WTC11 (cell line): ENCODE results near the gene ZBTB43. TPM values are rescaled to one million over a fixed set of nuclear protein-coding genes. Genes with fewer than 3 reads are reported as not detected.

ENCODE experiments used
- ATAC-seq: fragments of 200-7000 bp; cut with Tn5 transposase; 2 replicates; pipeline ENCODE4 v1.10.0; 2021; ENCODE audit warnings: mild to moderate bottlenecking, moderate library complexity
- CTCF ChIA-PET: fragments of 300-600 bp; sonication (Branson Sonifier 250); formaldehyde crosslinking; loops from one replicate; lab custom pipeline; 2021; ENCODE audit warnings: antibody characterized with exemption; lab: Charles Lee
- POLR2A ChIA-PET: fragments of 350-600 bp; sonication (Branson Sonifier 250); formaldehyde crosslinking; loops from one replicate; lab custom pipeline; 2021; ENCODE audit warnings: antibody characterized with exemption; lab: Charles Lee
- DNase-seq: peaks from one replicate; pipeline ENCODE4 v3.0.0; 2021; ENCODE audit warnings: low spot score
- H3K27ac Mint-ChIP-seq: 2 replicates; pipeline ENCODE4 v1.8.0; 2021; ENCODE audit warnings: mixed read lengths
- H3K27me3 Mint-ChIP-seq: 2 replicates; pipeline ENCODE4 v1.8.0; 2021; ENCODE audit warnings: low read depth, mild to moderate bottlenecking, moderate library complexity, mixed read lengths
- H3K36me3 Mint-ChIP-seq: 2 replicates; pipeline ENCODE4 v1.8.0; 2021; ENCODE audit warnings: mixed read lengths
- H3K4me1 Mint-ChIP-seq: 2 replicates; pipeline ENCODE4 v1.8.0; 2022; ENCODE audit warnings: mixed read lengths
- H3K4me3 Mint-ChIP-seq: 2 replicates; pipeline ENCODE4 v1.8.0; 2021; ENCODE audit warnings: mild to moderate bottlenecking, moderate library complexity, mixed read lengths
- H3K9me3 Mint-ChIP-seq: 2 replicates; pipeline ENCODE4 v1.8.0; 2021; ENCODE audit warnings: mixed read lengths
- AR ChIP-seq: fragments of 250-450 bp; sonication (Bioruptor Pico); IDR thresholded peaks from 2 replicates; pipeline ENCODE4 v1.9.0; 2021; ENCODE audit warnings: mild to moderate bottlenecking
- ATF1 ChIP-seq: sonication (generic); formaldehyde crosslinking; IDR thresholded peaks from 2 replicates; pipeline ENCODE4 v1.8.1; 2023; ENCODE audit warnings: mild to moderate bottlenecking, moderate library complexity, missing genetic modification reagents
- ESRRA ChIP-seq: sonication (generic); formaldehyde crosslinking; IDR thresholded peaks from 2 replicates; pipeline ENCODE4 v1.8.1; 2022; ENCODE audit warnings: mild to moderate bottlenecking, missing genetic modification reagents, borderline replicate concordance
- IRF1 ChIP-seq: sonication (generic); formaldehyde crosslinking; IDR thresholded peaks from 2 replicates; pipeline ENCODE4 v1.8.0; 2023; ENCODE audit warnings: missing genetic modification reagents
- KAT7 ChIP-seq: sonication (generic); formaldehyde crosslinking; IDR thresholded peaks from 2 replicates; pipeline ENCODE4 v1.8.1; 2023; ENCODE audit warnings: missing genetic modification reagents, mild to moderate bottlenecking, borderline replicate concordance
- NFYB ChIP-seq: sonication (generic); formaldehyde crosslinking; conservative IDR thresholded peaks from 2 replicates; pipeline ENCODE4 v1.8.0; 2022; ENCODE audit warnings: low read depth, missing genetic modification reagents
- STAT6 ChIP-seq: sonication (generic); formaldehyde crosslinking; conservative IDR thresholded peaks from 2 replicates; pipeline ENCODE4 v1.8.1; 2023; ENCODE audit warnings: mild to moderate bottlenecking, low read depth, missing genetic modification reagents, moderate library complexity
- TEAD1 ChIP-seq: sonication (generic); formaldehyde crosslinking; IDR thresholded peaks from 2 replicates; pipeline ENCODE4 v1.8.0; 2022; ENCODE audit warnings: mild to moderate bottlenecking, missing genetic modification reagents
- ZNF138 ChIP-seq: sonication (generic); formaldehyde crosslinking; conservative IDR thresholded peaks from 2 replicates; pipeline ENCODE4 v1.8.1; 2022; ENCODE audit warnings: mild to moderate bottlenecking, moderate library complexity, missing genetic modification reagents
- ZNF416 ChIP-seq: fragments of 250-450 bp; sonication (Bioruptor Pico); IDR thresholded peaks from 2 replicates; pipeline ENCODE4 v1.9.0; 2021; ENCODE audit warnings: mild to moderate bottlenecking, inconsistent platforms
- ZNF423 ChIP-seq: fragments of 250-450 bp; sonication (Bioruptor Pico); IDR thresholded peaks from 2 replicates; pipeline ENCODE4 v2.1.2; 2022; ENCODE audit warnings: mild to moderate bottlenecking, moderate library complexity
- ZNF532 ChIP-seq: fragments of 250-450 bp; sonication (Bioruptor Pico); IDR thresholded peaks from 2 replicates; pipeline ENCODE4 v1.9.0; 2021; ENCODE audit warnings: mild to moderate bottlenecking, borderline replicate concordance
- total RNA-seq: library from RNA; stranded (reverse); gene quantifications from 3 replicates; pipeline ENCODE4 v1.2.3, GENCODE V29; 2021
- TF ChIP-seq, protein P1 (sequence below): sonication (generic); formaldehyde crosslinking; IDR thresholded peaks from 2 replicates; pipeline ENCODE4 v1.8.1; 2022; ENCODE audit warnings: low read depth, missing genetic modification reagents, borderline replicate concordance
- TF ChIP-seq, protein P2 (sequence below): fragments of 250-450 bp; sonication (Bioruptor Pico); conservative IDR thresholded peaks from 2 replicates; pipeline ENCODE4 v1.9.0; 2021; ENCODE audit warnings: mild to moderate bottlenecking
- TF ChIP-seq, protein P3 (sequence below): fragments of 250-450 bp; sonication (Bioruptor Pico); IDR thresholded peaks from 2 replicates; pipeline ENCODE4 v1.9.0; 2021; ENCODE audit warnings: moderate library complexity, mild to moderate bottlenecking, inconsistent platforms, borderline replicate concordance
- TF ChIP-seq, protein P4 (sequence below): sonication (generic); formaldehyde crosslinking; IDR thresholded peaks from 2 replicates; pipeline ENCODE4 v1.8.0; 2022; ENCODE audit warnings: mild to moderate bottlenecking, missing genetic modification reagents

The ZBTB43 gene
- total RNA-seq, 1 experiment from 2014 or later: 23.8 TPM

GRCh38 chr9:126879288-126879687 lies 74.4 kb downstream of the ZBTB43 start:
- DNase-seq (no peak), ATAC-seq (no peak)
- Mint-ChIP-seq H3K27ac (no peak overlapping the region), H3K4me1 (peaks cover 21% of the 10 kb centered on the region), H3K9me3 (no peaks in the 10 kb centered on the region), H3K36me3 (peaks cover 20% of the 10 kb centered on the region), H3K27me3 (no peaks in the 10 kb centered on the region), H3K4me3 (no peak overlapping the region)
- no peak for TF ChIP-seq ESRRA
- TF ChIP-seq KAT7 (CRISPR knock-in tag): no peak
- CTCF ChIA-PET: no interaction called here
- POLR2A ChIA-PET: no interaction called here

DNA sequence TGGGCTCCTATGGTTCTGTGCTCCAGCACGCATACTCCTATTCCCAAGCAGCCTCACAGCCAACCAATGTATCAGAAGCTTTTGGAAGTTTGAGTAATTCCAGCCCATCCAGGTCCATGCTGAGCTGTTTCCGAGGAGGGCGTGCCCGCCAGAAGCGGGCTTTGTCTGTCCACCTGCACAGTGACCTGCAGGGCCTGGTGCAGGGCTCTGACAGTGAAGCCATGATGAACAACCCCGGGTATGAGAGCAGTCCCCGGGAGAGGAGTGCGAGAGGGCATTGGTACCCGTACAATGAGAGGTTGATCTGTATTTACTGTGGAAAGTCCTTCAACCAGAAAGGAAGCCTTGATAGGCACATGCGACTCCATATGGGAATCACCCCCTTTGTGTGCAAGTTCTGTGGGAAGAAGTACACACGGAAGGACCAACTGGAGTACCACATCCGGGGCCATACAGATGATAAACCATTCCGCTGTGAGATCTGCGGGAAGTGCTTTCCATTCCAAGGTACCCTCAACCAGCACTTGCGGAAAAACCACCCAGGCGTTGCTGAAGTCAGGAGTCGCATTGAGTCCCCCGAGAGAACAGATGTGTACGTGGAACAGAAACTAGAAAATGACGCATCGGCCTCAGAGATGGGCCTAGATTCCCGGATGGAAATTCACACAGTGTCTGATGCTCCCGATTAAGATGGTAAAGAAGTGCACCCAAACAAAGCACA lies 75.5 kb downstream of the ZBTB43 start:
- H3K36me3 Mint-ChIP-seq: peaks cover 20% of the 10 kb centered on the region
- POLR2A ChIA-PET: no interaction called here
- peaks cover 20% of the 10 kb centered on the region for H3K4me1 Mint-ChIP-seq
- DNase-seq: no peak
- no peak overlapping the region for H3K4me3 Mint-ChIP-seq
- no peaks in the 10 kb centered on the region for H3K9me3 Mint-ChIP-seq
- no peak for ATAC-seq
- H3K27ac Mint-ChIP-seq: no peak overlapping the region
- CTCF ChIA-PET: no interaction called here
- no peaks in the 10 kb centered on the region for H3K27me3 Mint-ChIP-seq
- TF ChIP-seq, protein P1, sequence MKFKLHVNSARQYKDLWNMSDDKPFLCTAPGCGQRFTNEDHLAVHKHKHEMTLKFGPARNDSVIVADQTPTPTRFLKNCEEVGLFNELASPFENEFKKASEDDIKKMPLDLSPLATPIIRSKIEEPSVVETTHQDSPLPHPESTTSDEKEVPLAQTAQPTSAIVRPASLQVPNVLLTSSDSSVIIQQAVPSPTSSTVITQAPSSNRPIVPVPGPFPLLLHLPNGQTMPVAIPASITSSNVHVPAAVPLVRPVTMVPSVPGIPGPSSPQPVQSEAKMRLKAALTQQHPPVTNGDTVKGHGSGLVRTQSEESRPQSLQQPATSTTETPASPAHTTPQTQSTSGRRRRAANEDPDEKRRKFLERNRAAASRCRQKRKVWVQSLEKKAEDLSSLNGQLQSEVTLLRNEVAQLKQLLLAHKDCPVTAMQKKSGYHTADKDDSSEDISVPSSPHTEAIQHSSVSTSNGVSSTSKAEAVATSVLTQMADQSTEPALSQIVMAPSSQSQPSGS: no peak
- no peak for TF ChIP-seq ATF1
- TF ChIP-seq STAT6 (CRISPR knock-in tag): no peak
- no peak for TF ChIP-seq ZNF532 (CRISPR knock-in tag)
- TF ChIP-seq TEAD1 (CRISPR knock-in tag): no peak
- TF ChIP-seq ZNF423: no peak
- no peak for TF ChIP-seq IRF1 (CRISPR knock-in tag)
- TF ChIP-seq AR (CRISPR knock-in tag): no peak
- TF ChIP-seq, protein P2, sequence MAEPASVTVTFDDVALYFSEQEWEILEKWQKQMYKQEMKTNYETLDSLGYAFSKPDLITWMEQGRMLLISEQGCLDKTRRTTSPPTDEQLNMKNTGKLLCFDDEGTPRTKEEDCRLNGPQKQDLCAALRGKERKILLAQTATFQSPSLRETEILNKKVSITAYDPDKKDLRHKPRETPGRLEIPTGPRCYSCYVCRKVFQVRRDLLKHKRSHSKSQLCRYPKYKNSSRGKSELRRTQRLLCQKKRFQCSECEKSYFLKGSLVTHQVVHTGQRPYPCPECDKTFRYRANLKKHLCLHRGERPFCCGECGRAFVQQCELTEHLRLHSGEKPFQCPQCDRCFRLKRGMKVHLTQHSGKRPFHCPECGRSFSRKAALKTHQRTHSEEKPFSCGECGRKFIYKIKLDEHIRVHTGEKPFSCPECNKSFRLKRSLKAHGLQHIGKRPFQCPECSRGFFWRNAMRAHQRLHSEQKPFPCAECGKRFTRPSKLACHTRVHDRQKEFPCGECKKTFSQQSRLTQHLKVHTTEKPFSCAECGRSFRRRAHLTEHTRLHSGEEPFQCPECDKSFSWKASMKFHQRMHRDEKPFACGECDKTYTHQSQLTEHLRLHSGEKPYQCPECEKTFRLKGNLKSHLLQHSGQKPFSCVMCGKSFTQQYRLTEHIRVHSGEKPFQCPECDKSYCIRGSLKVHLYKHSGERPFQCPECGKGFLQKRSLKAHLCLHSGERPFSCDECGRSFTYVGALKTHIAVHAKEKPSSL (CRISPR knock-in tag): no peak
- no peak for TF ChIP-seq ZNF416 (CRISPR knock-in tag)
- TF ChIP-seq, protein P3, sequence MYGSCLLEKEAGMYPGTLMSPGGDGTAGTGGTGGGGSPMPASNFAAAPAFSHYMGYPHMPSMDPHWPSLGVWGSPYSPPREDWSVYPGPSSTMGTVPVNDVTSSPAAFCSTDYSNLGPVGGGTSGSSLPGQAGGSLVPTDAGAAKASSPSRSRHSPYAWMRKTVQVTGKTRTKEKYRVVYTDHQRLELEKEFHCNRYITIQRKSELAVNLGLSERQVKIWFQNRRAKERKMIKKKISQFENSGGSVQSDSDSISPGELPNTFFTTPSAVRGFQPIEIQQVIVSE (CRISPR knock-in tag): no peak
- TF ChIP-seq ZNF138 (CRISPR knock-in tag): no peak
- TF ChIP-seq, protein P4, sequence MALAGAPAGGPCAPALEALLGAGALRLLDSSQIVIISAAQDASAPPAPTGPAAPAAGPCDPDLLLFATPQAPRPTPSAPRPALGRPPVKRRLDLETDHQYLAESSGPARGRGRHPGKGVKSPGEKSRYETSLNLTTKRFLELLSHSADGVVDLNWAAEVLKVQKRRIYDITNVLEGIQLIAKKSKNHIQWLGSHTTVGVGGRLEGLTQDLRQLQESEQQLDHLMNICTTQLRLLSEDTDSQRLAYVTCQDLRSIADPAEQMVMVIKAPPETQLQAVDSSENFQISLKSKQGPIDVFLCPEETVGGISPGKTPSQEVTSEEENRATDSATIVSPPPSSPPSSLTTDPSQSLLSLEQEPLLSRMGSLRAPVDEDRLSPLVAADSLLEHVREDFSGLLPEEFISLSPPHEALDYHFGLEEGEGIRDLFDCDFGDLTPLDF: no peak
- no peak for TF ChIP-seq NFYB (CRISPR knock-in tag)
